HEK293 (cell line): Measurements from ENCODE around the gene HFM1.

Experiments
- AEBP2 ChIP-seq: fragments of 450-650 bp; formaldehyde crosslinking; IDR thresholded peaks from 2 replicates; pipeline ENCODE4 v1.5.1; 2016; ENCODE audit warnings: missing biosample characterization, missing genetic modification characterization, borderline replicate concordance
- BCL11B ChIP-seq: fragments of 450-650 bp; formaldehyde crosslinking; IDR thresholded peaks from 2 replicates; pipeline ENCODE4 v1.5.1; 2016; ENCODE audit warnings: low read depth, missing biosample characterization, missing genetic modification characterization
- HOXC10 ChIP-seq: sonication (generic); formaldehyde crosslinking; IDR thresholded peaks from 2 replicates; pipeline ENCODE4 v1.8.1; 2023; ENCODE audit warnings: mild to moderate bottlenecking, missing genetic modification reagents
- KLF10 ChIP-seq: fragments of 450-650 bp; IDR thresholded peaks from 2 replicates; pipeline ENCODE4 v1.5.1; 2018; ENCODE audit warnings: missing biosample characterization, mild to moderate bottlenecking, missing genetic modification characterization
- KLF17 ChIP-seq: fragments of 450-650 bp; formaldehyde crosslinking; IDR thresholded peaks from 2 replicates; pipeline ENCODE4 v1.5.1; 2016; ENCODE audit warnings: missing biosample characterization, missing genetic modification characterization
- PATZ1 ChIP-seq: fragments of 450-650 bp; formaldehyde crosslinking; IDR thresholded peaks from 2 replicates; pipeline ENCODE4 v1.5.1; 2016; ENCODE audit warnings: missing biosample characterization, missing genetic modification characterization
- PRDM6 ChIP-seq: fragments of 450-650 bp; formaldehyde crosslinking; IDR thresholded peaks from 2 replicates; pipeline ENCODE4 v1.5.1; 2017; ENCODE audit warnings: missing biosample characterization, missing genetic modification characterization
- SCRT1 ChIP-seq: fragments of 450-650 bp; formaldehyde crosslinking; IDR thresholded peaks from 2 replicates; pipeline ENCODE4 v1.5.1; 2016; ENCODE audit warnings: missing biosample characterization, missing genetic modification characterization, borderline replicate concordance
- SP7 ChIP-seq: fragments of 450-650 bp; formaldehyde crosslinking; IDR thresholded peaks from 2 replicates; pipeline ENCODE4 v1.5.1; 2016; ENCODE audit warnings: missing biosample characterization, missing genetic modification characterization
- YY2 ChIP-seq: fragments of 450-650 bp; formaldehyde crosslinking; IDR thresholded peaks from 2 replicates; pipeline ENCODE4 v1.5.1; 2016; ENCODE audit warnings: missing biosample characterization, missing genetic modification characterization
- ZBTB26 ChIP-seq: fragments of 450-650 bp; formaldehyde crosslinking; optimal IDR thresholded peaks from 2 replicates; pipeline ENCODE3; 2016; ENCODE audit warnings: missing biosample characterization, mild to moderate bottlenecking, missing genetic modification characterization
- ZBTB8A ChIP-seq: fragments of 450-650 bp; formaldehyde crosslinking; IDR thresholded peaks from 2 replicates; pipeline ENCODE4 v1.5.1; 2016; ENCODE audit warnings: missing biosample characterization, missing genetic modification characterization
- ZFHX2 ChIP-seq: fragments of 450-650 bp; formaldehyde crosslinking; conservative IDR thresholded peaks from 2 replicates; pipeline ENCODE4 v1.5.1; 2016; ENCODE audit warnings: missing biosample characterization, missing genetic modification characterization
- ZNF175 ChIP-seq: fragments of 450-650 bp; formaldehyde crosslinking; IDR thresholded peaks from 2 replicates; pipeline ENCODE4 v1.5.1; 2016; ENCODE audit warnings: missing biosample characterization, missing genetic modification characterization
- ZNF202 ChIP-seq: fragments of 450-650 bp; formaldehyde crosslinking; IDR thresholded peaks from 2 replicates; pipeline ENCODE4 v1.5.1; 2016; ENCODE audit warnings: missing biosample characterization, missing genetic modification characterization, borderline replicate concordance
- ZNF266 ChIP-seq: fragments of 450-650 bp; formaldehyde crosslinking; IDR thresholded peaks from 2 replicates; pipeline ENCODE4 v1.5.1; 2016; ENCODE audit warnings: missing biosample characterization, missing genetic modification characterization, low read depth
- ZNF366 ChIP-seq: fragments of 450-650 bp; formaldehyde crosslinking; conservative IDR thresholded peaks from 2 replicates; pipeline ENCODE4 v1.5.1; 2016; ENCODE audit warnings: missing biosample characterization, missing genetic modification characterization
- ZNF416 ChIP-seq: fragments of 450-650 bp; formaldehyde crosslinking; IDR thresholded peaks from 2 replicates; pipeline ENCODE4 v1.5.1; 2016; ENCODE audit warnings: missing biosample characterization, missing genetic modification characterization
- ZNF518A ChIP-seq: fragments of 450-650 bp; formaldehyde crosslinking; conservative IDR thresholded peaks from 2 replicates; pipeline ENCODE4 v1.5.1; 2016; ENCODE audit warnings: low read depth, missing biosample characterization, missing genetic modification characterization
- ZNF530 ChIP-seq: fragments of 450-650 bp; formaldehyde crosslinking; IDR thresholded peaks from 2 replicates; pipeline ENCODE4 v1.5.1; 2016; ENCODE audit warnings: low read depth, missing biosample characterization, missing genetic modification characterization
- ZNF544 ChIP-seq: fragments of 450-650 bp; formaldehyde crosslinking; IDR thresholded peaks from 2 replicates; pipeline ENCODE4 v1.5.0; 2017; ENCODE audit warnings: missing biosample characterization, missing genetic modification characterization
- ZNF664 ChIP-seq: fragments of 450-650 bp; formaldehyde crosslinking; IDR thresholded peaks from 2 replicates; pipeline ENCODE4 v1.5.1; 2016; ENCODE audit warnings: missing biosample characterization, missing genetic modification characterization

The HFM1 gene

GRCh38 chr1:91404151-91405012 lies at the start of gene HFM1 (continued):
- TF ChIP-seq ZNF518A (tag by site-specific recombination) (peak; percentile 51), AEBP2 (tag by site-specific recombination) (no peak), YY2 (no peak), PATZ1 (tag by site-specific recombination) (peak; percentile 98), BCL11B (tag by site-specific recombination) (no peak), ZNF544 (no peak), ZNF366 (no peak), ZNF266 (no peak), ZNF202 (tag by site-specific recombination) (no peak), ZBTB26 (tag by site-specific recombination) (peak; percentile 84), KLF10 (tag by site-specific recombination) (peak; percentile 22; the same call in 1 of the 2 replicates), SP7 (tag by site-specific recombination) (peak; percentile 78), ZNF416 (tag by site-specific recombination) (no peak), SCRT1 (tag by site-specific recombination) (no peak), KLF17 (tag by site-specific recombination) (0 out of 2 replicates have a peak, but pooled peaks have one; percentile 33), ZNF664 (tag by site-specific recombination) (0 out of 2 replicates have a peak, but pooled peaks have one; percentile 7), ZFHX2 (tag by site-specific recombination) (peak; percentile 59), ZBTB8A (tag by site-specific recombination) (peak; percentile 97), ZNF530 (tag by site-specific recombination) (no peak), HOXC10 (CRISPR knock-in tag) (no peak), ZNF175 (no peak), PRDM6 (tag by site-specific recombination) (no peak)
- TF ChIP-seq, all 188 proteins: peak for 70
